GM12878 (cell line): ENCODE data around the gene CSTF2T. TPM values are rescaled to one million over a fixed set of nuclear protein-coding genes. Genes with fewer than 3 reads are reported as not detected.

Experiments
- ATAC-seq: fragments of 200-7000 bp; cut with Tn5 transposase; 3 replicates; pipeline ENCODE4 v1.9.1; 2020; ENCODE audit warnings: mild to moderate bottlenecking, moderate library complexity
- BruUV-seq: library from RNA; stranded (reverse); fragments of 400-500 nt; replicated peaks from 2 replicates; lab custom pipeline; 2021; lab: Mats Ljungman, UMichigan
- CTCF ChIA-PET: fragments of 300-600 bp; sonication (Branson Sonifier 250); formaldehyde crosslinking; extraction: SDS; loops from one replicate; lab custom pipeline; 2021; ENCODE audit warnings: inconsistent platforms; lab: Yijun Ruan, JAX
- POLR2A ChIA-PET: fragments of 350-600 bp; formaldehyde crosslinking; extraction: SDS; loops from one replicate; lab custom pipeline; 2021; ENCODE audit warnings: inconsistent platforms; lab: Charles Lee
- RAD21 ChIA-PET: fragments of 300-600 bp; sonication (Branson Sonifier 250); formaldehyde crosslinking; loops from one replicate; lab custom pipeline; 2023; ENCODE audit warnings: antibody characterized with exemption; ENCODE audit not compliant: unreplicated experiment; lab: Charles Lee
- SMC1A ChIA-PET: fragments of 300-600 bp; sonication (Branson Sonifier 250); formaldehyde crosslinking; loops from one replicate; lab custom pipeline; 2023; ENCODE audit not compliant: unreplicated experiment, uncharacterized antibody; lab: Charles Lee
- DNase-seq: peaks from one replicate; pipeline ENCODE4 v3.0.0-alpha.2; 2011; ENCODE audit warnings: low read depth, low spot score
- FAIRE-seq: peaks from 3 replicates; lab custom pipeline; 2011; peaks lifted over from hg19 to GRCh38; lab: Jason Lieb, UNC
- H2AFZ ChIP-seq: 2 replicates; pipeline ENCODE4 v1.6.0; 2011; ENCODE audit warnings: low read depth, low read length, control low read depth; ENCODE audit not compliant: control insufficient read depth
- H3K27ac ChIP-seq: 2 replicates; pipeline ENCODE4 v1.5.1; 2011; ENCODE audit warnings: control low read depth; ENCODE audit not compliant: control insufficient read depth, insufficient read depth
- H3K27me3 ChIP-seq, 2 experiments: replicated peaks in 1 of 2; 2 replicates each; pipeline versions ENCODE4 v1.6.0 to v1.6.1; 2011; ENCODE audit warnings: low read length in 1 of 2; ENCODE audit not compliant: control insufficient read depth in 2 of 2, insufficient read depth in 2 of 2
- H3K36me3 ChIP-seq, 2 experiments: 2 replicates each; pipeline ENCODE4 v1.5.1; 2011; ENCODE audit warnings: low read length in 1 of 2; ENCODE audit not compliant: control insufficient read depth in 2 of 2, insufficient read depth in 2 of 2
- H3K4me1 ChIP-seq: 2 replicates; pipeline ENCODE4 v1.6.1; 2011; ENCODE audit warnings: mild to moderate bottlenecking, low read length, moderate library complexity, mixed read lengths; ENCODE audit not compliant: control insufficient read depth, insufficient read depth
- H3K4me2 ChIP-seq: 2 replicates; pipeline ENCODE4 v1.6.0; 2011; ENCODE audit warnings: control low read depth; ENCODE audit not compliant: control insufficient read depth, insufficient read depth
- H3K4me3 ChIP-seq: fragments of 200-600 bp; sonication (generic); 2 replicates; pipeline ENCODE4 v1.5.1; 2016
- H3K79me2 ChIP-seq: 2 replicates; pipeline ENCODE4 v1.6.0; 2011; ENCODE audit warnings: low read length; ENCODE audit not compliant: control insufficient read depth, insufficient read depth
- H3K9ac ChIP-seq: 2 replicates; pipeline ENCODE4 v1.8.0; 2011; ENCODE audit warnings: low read length, control low read depth, mixed read lengths; ENCODE audit not compliant: control insufficient read depth, insufficient read depth
- H3K9me3 ChIP-seq: replicated peaks from 3 replicates; pipeline ENCODE4 v1.5.1; 2011; ENCODE audit warnings: mild to moderate bottlenecking, low read length; ENCODE audit not compliant: control insufficient read depth, insufficient read depth
- H4K20me1 ChIP-seq: 2 replicates; pipeline ENCODE4 v1.6.0; 2011; ENCODE audit not compliant: control insufficient read depth, insufficient read depth
- BCL11A ChIP-seq: IDR thresholded peaks from 2 replicates; pipeline ENCODE4 v1.6.1; 2011; ENCODE audit warnings: low read depth, low read length
- CREB1 ChIP-seq: IDR thresholded peaks from 2 replicates; pipeline ENCODE4 v1.6.1; 2012; ENCODE audit warnings: low read depth, mild to moderate bottlenecking, inconsistent platforms
- DPF2 ChIP-seq: fragments of 450-650 bp; IDR thresholded peaks from 2 replicates; pipeline ENCODE4 v1.6.1; 2017; ENCODE audit warnings: mild to moderate bottlenecking
- IKZF2 ChIP-seq, 2 experiments: fragments of 450-650 bp; IDR thresholded peaks; 2 replicates each; pipeline ENCODE4 v1.6.1; 2017; ENCODE audit warnings: mild to moderate bottlenecking in 2 of 2, moderate library complexity in 2 of 2
- PBX3 ChIP-seq: IDR thresholded peaks from 2 replicates; pipeline ENCODE4 v1.6.1; 2011; ENCODE audit warnings: mild to moderate bottlenecking, low read depth, low read length, moderate library complexity; ENCODE audit not compliant: insufficient replicate concordance
- RUNX3 ChIP-seq: IDR thresholded peaks from 2 replicates; pipeline ENCODE4 v1.6.1; 2012; ENCODE audit warnings: low read length, inconsistent platforms
- SIX5 ChIP-seq: IDR thresholded peaks from 2 replicates; pipeline ENCODE4 v1.6.1; 2011; ENCODE audit warnings: mild to moderate bottlenecking, low read depth, low read length, moderate library complexity; ENCODE audit not compliant: severe bottlenecking
- SMARCA5 ChIP-seq: fragments of 450-650 bp; IDR thresholded peaks from 2 replicates; pipeline ENCODE4 v1.6.1; 2017; ENCODE audit warnings: mild to moderate bottlenecking
- ZNF622 ChIP-seq: fragments of 450-650 bp; IDR thresholded peaks from 2 replicates; pipeline ENCODE4 v1.6.1; 2017; ENCODE audit warnings: mild to moderate bottlenecking, inconsistent platforms
- WGBS: methylation state at CpG from one replicate; pipeline ENCODE4 v1.1.6; 2016; ENCODE audit warnings: low lambda C conversion rate; ENCODE audit not compliant: insufficient replicate concordance, insufficient coverage; ENCODE audit errors: missing lambda C conversion rate; 5-methylcytosine and 5-hydroxymethylcytosine counted together
- in situ Hi-C: fragments of 300-500 bp; cut with MboI; formaldehyde crosslinking; loops from 9 replicates; pipeline ENCODE4 v1.14.3; 2018; ENCODE audit warnings: mixed read lengths
- intact Hi-C: fragments of 100-400 bp; cut with micrococcal nuclease; formaldehyde crosslinking; loops from one replicate; pipeline ENCODE4 v1.14.2; 2022; ENCODE audit not compliant: unreplicated experiment
- polyA plus RNA-seq, 11 experiments: library from polyadenylated mRNA; depleted of rRNA in 4 of 11; unstranded in 6 of 11; stranded (reverse) in 5 of 11; fragments of >200 nt; fragmentation: Nextera tagmentation in 4 of 11; fragmentation: Illumina TruSeq in 1 of 11; extraction: Ambion mirVana in 4 of 11; extraction: Trizol in 1 of 11; gene quantifications; 1 replicate in 1 of 11; 2 replicates in 10 of 11; pipeline versions ENCODE4 v1.2.1 to v1.2.3, GENCODE V29; 2011 to 2016; ENCODE audit warnings: inconsistent platforms in 2 of 11, missing spikeins in 2 of 11, low read depth in 1 of 11
- total RNA-seq, 4 experiments: library from RNA; depleted of rRNA in 3 of 4; stranded (reverse); fragments of >200 nt in 3 of 4; fragmentation: Illumina TruSeq in 1 of 4; extraction: Trizol in 1 of 4; gene quantifications; 2 replicates each; pipeline versions ENCODE4 v1.2.1 to v1.2.3, GENCODE V29; 2013 to 2021

CSTF2T gene
- total and polyA plus RNA-seq, 10 of the 15 experiments (the other 5 are each of a cell fraction or from before 2014, with no cell fraction given) = 6.8 to 23.8 (median 14.3) TPM

GRCh38 chr10:51707392-51707791 is 8.0 kb upstream of the CSTF2T start:
- CTCF ChIA-PET = no interaction called here
- H3K4me2 ChIP-seq = no peak overlapping the region
- TF ChIP-seq CREB1 (no peak), PBX3 (no peak), IKZF2 (IDR thresholded peaks at IDR 0.05) (no peak), SMARCA5 (no peak), RUNX3 (no peak), ZNF622 (no peak), SIX5 (no peak)
- TF ChIP-seq, all 136 proteins: peak for 0
- no peaks in the 10 kb centered on the region for H4K20me1 ChIP-seq
- H3K27ac ChIP-seq = no peak overlapping the region
- no peaks in the 10 kb centered on the region for H3K79me2 ChIP-seq
- no peaks in the 10 kb centered on the region for H3K9me3 ChIP-seq
- ATAC-seq (no peak), DNase-seq (no peak), FAIRE-seq (no peak)
- intact Hi-C loops = no loop called here
- in situ Hi-C loops = no loop called here
- no peak overlapping the region for H3K9ac ChIP-seq
- no peaks in the 10 kb centered on the region for H3K36me3 ChIP-seq
- no peaks in the 10 kb centered on the region for H3K27me3 ChIP-seq
- H3K4me1 ChIP-seq = no peaks in the 10 kb centered on the region
- H2AFZ ChIP-seq = no peak overlapping the region
- no peak overlapping the region for H3K4me3 ChIP-seq
- RAD21 ChIA-PET = no interaction called here
- no TSS peak for BruUV-seq
- WGBS = 62% methylated on average over 6 of the region's 6 CpGs
- POLR2A ChIA-PET = no interaction called here
- SMC1A ChIA-PET = interaction anchor here (0.7 kb wide), 1 partner anchor 22 kb away, joined by 3 read pairs; no protein-coding TSS in a partner anchor

DNA sequence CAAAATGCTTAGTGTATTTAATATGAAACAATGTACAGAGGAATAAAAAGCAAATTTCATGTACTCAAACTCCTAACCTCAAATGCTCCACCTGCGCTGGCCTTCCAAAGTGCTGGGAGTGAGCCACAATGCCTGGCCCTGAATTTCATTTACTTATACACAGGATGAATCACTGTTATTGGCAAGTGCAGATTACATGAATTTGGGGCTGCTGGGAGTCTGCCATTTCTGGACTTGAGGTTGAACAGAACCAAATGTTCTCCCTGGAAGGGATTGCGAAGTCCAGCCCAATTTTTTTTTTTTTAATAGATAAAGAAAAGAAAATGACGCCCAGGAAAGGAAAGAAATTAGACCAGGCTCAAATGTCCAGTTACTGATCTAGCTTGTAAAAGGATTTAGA is 6.8 kb upstream of the CSTF2T start:
- FAIRE-seq (no peak), ATAC-seq (no peak), DNase-seq (no peak)
- Histone ChIP-seq H3K4me1 (no peaks in the 10 kb centered on the region), H3K79me2 (no peaks in the 10 kb centered on the region), H3K27ac (no peak overlapping the region), H4K20me1 (no peaks in the 10 kb centered on the region), H2AFZ (no peak overlapping the region), H3K36me3 (no peaks in the 10 kb centered on the region), H3K4me3 (no peak overlapping the region), H3K9me3 (no peaks in the 10 kb centered on the region), H3K27me3 (no peaks in the 10 kb centered on the region), H3K9ac (no peak overlapping the region), H3K4me2 (no peak overlapping the region)
- in situ Hi-C loops (no loop called here), intact Hi-C loops (no loop called here)
- SMC1A ChIA-PET = interaction anchor here (0.9 kb wide), 1 partner anchor 24 kb away, joined by 3 read pairs; no protein-coding TSS in a partner anchor
- POLR2A ChIA-PET = no interaction called here
- CTCF ChIA-PET = no interaction called here
- TF ChIP-seq BCL11A = no peak
- TF ChIP-seq DPF2 = no peak
- RAD21 ChIA-PET = no interaction called here
- no TSS peak for BruUV-seq
- WGBS = 62% methylated on average over 3 of the region's 3 CpGs
